Inferior parietal cortex (tissue), 1 donor: ENCODE data around the gene SPRYD4.

Experiments
- DNase-seq: peaks from one replicate; pipeline ENCODE4 v3.0.0-alpha.2; 2016; ENCODE audit errors: extremely low spot score

The SPRYD4 gene

GRCh38 chr12:56521209-56521589, 52.8 kb downstream of the SPRYD4 start:
- no peak for DNase-seq

GRCh38 chr12:56521590-56522371, 53.4 kb downstream of the SPRYD4 start, which contains the start of gene RBMS2:
RBMS2 (plus strand) TSS chr12:56521820; CDS start chr12:56522024, 204 bp downstream.
- DNase-seq, result peak; percentile 74

- peak; percentile 20 for DNase-seq
These were observed 54.2 kb downstream of the SPRYD4 start for GRCh38 chr12:56522411-56523193.

- DNase-seq, result no peak
These were observed 60.5 kb downstream of the SPRYD4 start for GRCh38 chr12:56528846-56529245.
